Breast epithelium (tissue), 3 donors: ENCODE measurements around the gene DNM1.
"Not testable (repeated sequence)": the region's sequence is repeated elsewhere in the genome, so short reads cannot be mapped to it uniquely, and the experiment has no call there.

Experiments used
- CTCF ChIP-seq, 3 donors: fragments of 450-650 bp; IDR thresholded peaks; one replicate each; pipeline ENCODE4 v1.5.1; 2016 to 2017; ENCODE audit warnings: antibody characterized with exemption in 3 of 3, mild to moderate bottlenecking in 3 of 3, moderate library complexity in 3 of 3
- POLR2A ChIP-seq: fragments of 450-650 bp; IDR thresholded peaks from one replicate; pipeline ENCODE4 v1.6.1; 2016; ENCODE audit warnings: antibody characterized with exemption, mild to moderate bottlenecking, moderate library complexity
- POLR2AphosphoS5 ChIP-seq, 3 donors: sonication (generic); formaldehyde crosslinking; IDR thresholded peaks; one replicate each; pipeline ENCODE4 v1.6.1; 2017; ENCODE audit warnings: antibody characterized with exemption in 3 of 3

- not testable (repeated sequence) for TF ChIP-seq POLR2A; POLR2AphosphoS5 (IDR thresholded peaks at IDR 0.05); CTCF (IDR thresholded peaks at IDR 0.05)
Observed at GRCh38 chr9:128279088-128280073, 76.2 kb downstream of the DNM1 start.
